GM19468 (cell line): ENCODE measurements around the gene ANKRD49.
A peak's percentile ranks its signal among the peaks of the same experiment; 100 is the strongest.
"Not testable (repeated sequence)": the region's sequence is repeated elsewhere in the genome, so short reads cannot be mapped to it uniquely, and the experiment has no call there.

ENCODE experiments used
- ATAC-seq: cut with Tn5 transposase; IDR thresholded peaks from one replicate; pipeline ENCODE4 v1.9.1; 2021; ENCODE audit warnings: mild to moderate bottlenecking, moderate library complexity, moderate number of reproducible peaks; ENCODE audit not compliant: unreplicated experiment; ENCODE audit errors: extremely low read depth

Gene ANKRD49

DNA sequence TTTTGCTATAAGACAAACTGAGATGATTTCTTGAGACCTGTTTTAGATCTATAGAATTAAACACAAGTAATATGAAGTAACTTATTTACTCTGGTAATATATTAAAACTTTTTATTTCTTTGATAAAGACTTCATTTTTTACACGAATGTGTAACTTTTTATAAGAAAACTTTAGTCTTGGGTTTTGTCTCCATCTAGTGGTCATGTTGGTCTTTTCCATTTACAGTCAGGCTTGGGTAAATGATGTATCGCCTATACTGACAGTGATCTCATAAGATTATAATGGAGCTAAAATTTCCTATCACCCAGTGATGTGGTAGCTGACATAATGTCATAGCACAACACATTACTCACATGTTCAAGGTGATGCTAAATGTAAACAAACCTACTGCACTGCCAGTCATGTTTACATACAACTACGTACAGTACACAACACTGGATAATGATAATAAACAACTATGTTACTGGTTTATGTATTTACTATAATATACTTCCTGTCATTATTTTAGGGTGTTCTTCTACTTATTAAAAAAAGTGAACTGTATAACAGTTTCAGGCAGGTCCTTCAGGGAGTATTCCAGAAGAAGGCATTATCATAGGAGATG, 11.0 kb downstream of the ANKRD49 start:
- ATAC-seq: no peak

DNA sequence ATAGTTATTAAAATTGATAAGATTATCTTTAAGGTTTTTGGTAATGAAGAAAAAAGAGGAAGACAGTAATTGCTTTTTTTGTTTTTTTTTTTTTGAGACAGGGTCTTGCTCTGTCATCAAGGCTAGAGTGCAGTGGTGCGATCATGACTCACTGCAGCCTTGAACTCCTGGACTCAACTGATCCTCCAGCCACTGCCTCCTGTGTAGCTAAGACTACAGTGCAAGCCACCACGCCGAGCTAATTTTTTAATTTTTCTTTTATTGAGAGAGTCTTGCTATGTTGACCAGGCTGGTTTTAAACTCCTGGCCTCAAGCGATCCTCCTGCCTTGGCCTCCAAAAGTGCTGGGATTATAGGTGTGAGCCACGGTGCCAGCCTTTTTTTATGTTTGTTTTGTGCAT, 12.7 kb downstream of the ANKRD49 start:
- ATAC-seq: not testable (repeated sequence)

DNA sequence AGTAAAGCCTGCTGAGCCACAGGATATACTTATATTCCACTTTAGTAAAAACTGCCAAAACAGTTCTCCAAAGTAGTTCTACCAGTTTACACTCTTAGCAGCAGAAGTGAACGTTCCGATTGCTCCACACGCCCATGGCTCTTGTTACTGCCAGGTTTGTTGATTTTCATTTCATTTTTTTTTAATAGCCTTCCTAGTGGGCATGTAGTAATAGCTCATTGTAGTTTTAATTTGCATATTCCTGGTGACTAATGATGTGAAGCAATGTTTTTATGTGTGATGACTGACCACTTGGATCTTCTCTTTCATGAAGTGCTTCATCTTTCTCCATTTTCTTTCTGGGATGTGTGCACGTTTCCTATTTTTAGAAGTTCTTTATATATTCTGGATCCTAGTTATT, 13.7 kb downstream of the ANKRD49 start:
- no peak for ATAC-seq

DNA sequence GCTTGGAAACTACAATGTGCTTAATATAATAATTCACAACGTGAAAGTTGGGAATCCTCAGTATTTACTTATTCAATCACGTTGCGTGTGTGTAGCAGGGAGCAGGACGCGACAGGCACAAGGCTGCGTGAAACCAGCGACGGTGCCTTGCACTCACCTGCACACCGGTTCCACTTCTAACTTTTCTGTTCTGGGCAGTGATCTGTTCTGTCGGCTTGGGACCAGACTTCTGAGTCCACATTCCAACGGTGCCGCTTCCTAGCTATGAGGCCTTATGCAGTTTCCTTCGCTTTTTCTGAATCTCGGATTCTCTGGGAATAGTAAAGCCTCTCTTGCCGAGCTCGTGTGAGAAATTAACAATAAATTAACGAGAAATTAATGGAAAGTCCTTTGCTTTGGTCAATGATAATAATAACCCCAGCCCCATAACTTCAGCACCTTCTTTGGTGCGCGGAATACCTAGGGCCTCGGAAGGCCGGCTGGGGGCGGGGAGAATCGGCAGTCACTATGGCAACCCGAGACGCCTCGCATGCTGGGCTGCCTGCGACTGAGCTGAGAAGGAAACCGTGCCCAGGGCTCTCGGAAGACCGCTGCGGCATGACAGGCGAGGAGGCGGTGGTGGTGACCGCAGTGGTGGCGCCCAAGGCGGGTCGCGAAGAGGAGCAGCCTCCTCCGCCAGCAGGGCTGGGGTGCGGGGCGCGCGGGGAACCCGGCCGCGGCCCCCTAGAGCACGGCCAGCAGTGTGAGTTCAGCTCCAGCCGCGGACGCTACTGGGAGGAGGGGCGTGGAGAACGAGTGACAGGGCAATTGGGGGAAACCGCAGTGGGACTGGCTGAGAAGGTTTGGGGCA, 18.4 kb downstream of the ANKRD49 start, which contains the start of gene C11orf97:
C11orf97 (plus strand) TSS at position 530 of the 850 bp plus-strand sequence; CDS start at position 598, 68 bp downstream.
- peak; percentile 61 for ATAC-seq

DNA sequence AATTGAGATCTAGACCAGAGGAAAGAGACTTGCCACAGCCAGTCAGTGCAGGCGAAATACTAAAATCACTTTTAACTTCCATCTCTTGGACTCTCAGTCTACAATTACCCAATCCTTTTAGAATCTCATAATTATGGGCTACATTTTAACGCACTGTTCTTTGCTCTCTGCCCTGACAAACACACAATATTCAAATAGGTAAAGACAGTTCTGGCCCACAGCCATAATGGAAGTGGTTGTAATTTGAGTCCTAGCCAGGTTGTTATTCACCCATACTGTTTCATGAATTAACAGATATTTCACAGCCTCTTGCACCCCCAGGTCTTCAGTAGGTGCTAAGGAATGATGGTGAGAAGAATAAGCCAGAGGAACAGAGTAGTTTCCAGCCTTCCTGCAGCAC, 19.3 kb downstream of the ANKRD49 start:
- no peak for ATAC-seq

DNA sequence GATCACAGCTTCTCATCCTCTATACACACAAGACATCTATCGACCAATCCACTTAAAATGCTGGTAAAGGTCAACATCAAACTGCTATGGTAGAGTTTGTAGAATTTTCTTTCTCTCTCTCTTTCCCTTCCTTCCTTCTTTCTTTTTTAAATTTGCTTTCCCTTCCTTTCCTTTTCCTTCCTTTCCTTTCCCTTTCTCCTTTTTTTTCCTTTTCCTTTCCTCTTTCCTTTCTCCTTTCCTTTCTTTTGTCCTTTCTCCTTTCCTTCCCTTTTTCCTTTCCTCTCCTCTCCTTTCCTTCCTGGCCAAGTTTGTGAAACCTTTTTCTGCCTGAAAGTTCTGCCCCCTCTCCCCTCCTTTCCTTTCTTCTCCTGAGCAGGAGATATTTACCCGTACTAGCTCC, 21.6 kb downstream of the ANKRD49 start:
- no peak for ATAC-seq

DNA sequence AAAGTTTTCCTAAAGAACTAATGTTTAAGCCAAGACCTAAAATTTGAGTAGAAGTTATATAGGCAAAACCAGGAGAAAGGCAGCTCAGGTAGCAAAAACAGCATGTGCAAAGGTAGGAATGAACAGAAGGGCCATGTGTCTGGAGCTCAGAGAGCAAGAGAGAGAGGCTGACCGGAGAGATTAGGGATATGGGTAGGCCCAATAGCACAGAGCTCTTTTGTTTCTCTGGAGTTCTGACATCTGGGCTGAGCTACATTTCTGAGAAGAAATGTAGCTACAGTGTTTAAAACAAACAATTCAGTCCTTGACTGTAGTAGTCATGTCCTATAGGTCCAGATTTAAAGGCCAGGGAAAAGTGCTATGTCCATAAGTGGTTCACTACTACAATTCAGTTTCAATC, 22.9 kb downstream of the ANKRD49 start:
- ATAC-seq: no peak

DNA sequence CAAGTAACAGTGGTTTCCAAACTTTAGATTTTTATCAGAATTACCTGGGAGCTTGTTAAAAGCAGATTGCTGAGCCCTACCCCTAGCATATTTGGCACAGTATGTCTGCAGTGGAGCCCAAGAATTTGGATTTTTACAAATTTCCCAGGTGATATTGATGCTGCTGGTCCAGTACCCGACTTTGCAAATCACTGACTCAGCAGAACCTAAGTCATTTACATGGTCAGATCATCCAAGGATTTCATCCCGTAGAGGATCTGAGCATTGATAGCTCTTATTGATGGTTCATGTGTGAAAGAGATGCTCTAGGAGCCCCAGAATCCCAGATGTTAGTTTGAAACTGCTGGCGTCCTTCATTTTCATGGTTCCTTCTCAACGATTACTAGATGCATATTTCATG, 24.5 kb downstream of the ANKRD49 start:
- ATAC-seq: no peak

DNA sequence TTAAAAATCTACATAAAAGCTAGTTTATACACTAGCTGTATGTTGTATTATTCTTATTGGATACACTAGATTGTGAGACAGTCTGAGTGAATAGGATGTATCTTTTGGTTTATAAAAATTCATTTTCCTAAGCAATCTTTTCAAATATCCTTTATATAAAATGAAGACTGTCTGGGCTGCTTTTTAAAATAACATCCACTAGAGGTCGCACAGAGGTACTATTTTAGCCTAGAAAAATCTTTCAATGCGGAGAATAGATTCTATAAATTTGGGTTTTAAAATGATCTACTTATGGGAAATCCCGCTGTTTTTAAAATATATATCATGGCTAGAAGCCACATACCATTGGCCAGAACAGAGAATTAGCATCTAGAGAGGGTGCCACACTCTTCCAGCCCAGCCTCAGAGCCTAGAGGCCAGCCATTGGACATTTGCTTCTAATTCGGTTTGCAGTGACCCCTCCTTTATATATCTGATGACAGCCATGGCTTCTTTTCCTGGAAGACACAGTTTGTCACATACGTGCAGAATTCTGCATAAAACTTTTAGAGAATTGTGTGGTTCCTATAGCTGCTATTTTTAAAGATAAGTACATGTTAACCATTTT, 25.8 kb downstream of the ANKRD49 start:
- ATAC-seq: no peak

DNA sequence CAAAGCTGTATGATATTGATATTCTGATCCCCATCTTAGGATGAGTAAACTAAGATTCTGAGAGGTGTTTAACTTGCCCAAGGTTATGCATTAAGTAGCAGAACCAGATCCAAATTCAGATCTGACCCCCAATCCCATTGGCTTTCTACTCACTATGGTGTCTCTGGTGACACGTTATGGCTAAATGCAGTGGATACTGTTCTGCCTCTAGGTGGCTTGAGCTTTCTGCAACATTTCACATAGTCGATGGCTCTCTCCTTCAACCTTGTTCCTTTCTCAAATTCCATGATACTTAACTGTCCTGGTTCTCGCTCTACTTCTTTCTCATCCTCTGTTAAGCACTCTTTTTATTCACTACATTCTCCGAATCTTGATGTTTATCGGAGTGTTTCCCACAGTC, 27.9 kb downstream of the ANKRD49 start:
- ATAC-seq: peak; percentile 35

DNA sequence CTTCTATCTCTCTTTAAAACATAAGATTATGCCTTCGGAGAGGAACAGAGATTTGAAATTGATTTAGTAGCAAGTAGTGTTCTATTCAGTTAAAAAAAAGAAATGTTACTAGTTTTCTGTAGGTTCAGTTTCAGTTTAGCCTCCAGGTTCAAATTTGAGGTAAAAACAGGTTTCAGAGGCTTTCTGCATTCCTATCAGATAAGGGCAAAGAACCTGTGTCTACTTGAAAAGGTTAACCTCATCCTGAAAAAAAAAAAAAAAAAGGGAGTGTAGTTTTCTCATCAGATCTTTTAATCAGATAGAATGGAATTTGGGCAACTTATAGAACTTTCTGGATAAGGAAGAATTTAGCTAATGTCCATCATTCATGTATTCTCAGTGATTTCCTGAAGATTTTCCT, 30.6 kb downstream of the ANKRD49 start:
- ATAC-seq: no peak

DNA sequence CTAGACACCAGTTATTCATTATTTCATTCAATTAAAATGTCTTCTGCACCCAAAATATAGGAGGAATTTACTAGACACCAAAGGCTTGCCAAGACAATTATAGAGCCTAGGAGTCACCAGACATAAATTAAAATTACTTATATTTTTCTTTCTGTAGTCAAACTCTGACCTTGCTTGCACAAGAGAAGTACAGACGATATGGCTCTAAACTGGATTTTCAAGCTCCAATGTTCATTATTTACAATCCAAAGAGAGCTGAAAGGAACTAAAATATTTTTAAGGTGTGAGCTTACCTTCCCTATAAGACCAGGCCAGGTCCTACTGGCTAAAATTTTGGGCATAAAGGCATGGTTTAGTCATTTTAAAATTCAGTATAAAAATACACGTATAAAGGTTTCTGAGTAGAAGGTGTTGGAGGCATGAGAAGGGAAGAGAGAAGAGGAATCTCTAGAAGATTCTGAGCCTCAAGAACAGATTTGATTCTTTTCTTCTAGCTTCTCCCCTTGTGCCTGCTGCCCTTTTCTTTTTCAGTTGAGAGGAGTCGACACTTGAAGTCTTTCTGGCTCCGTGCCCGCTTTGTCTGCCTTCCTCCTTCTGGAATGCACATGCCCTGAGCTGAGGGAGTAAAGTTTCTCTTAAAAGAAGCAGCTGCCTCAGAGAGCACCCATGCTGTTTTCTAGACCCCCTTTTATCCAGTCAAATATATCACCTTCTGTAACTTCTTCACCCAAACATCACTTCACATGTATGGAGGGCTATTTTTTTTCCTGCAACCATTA, 32.0 kb downstream of the ANKRD49 start:
- no peak for ATAC-seq

DNA sequence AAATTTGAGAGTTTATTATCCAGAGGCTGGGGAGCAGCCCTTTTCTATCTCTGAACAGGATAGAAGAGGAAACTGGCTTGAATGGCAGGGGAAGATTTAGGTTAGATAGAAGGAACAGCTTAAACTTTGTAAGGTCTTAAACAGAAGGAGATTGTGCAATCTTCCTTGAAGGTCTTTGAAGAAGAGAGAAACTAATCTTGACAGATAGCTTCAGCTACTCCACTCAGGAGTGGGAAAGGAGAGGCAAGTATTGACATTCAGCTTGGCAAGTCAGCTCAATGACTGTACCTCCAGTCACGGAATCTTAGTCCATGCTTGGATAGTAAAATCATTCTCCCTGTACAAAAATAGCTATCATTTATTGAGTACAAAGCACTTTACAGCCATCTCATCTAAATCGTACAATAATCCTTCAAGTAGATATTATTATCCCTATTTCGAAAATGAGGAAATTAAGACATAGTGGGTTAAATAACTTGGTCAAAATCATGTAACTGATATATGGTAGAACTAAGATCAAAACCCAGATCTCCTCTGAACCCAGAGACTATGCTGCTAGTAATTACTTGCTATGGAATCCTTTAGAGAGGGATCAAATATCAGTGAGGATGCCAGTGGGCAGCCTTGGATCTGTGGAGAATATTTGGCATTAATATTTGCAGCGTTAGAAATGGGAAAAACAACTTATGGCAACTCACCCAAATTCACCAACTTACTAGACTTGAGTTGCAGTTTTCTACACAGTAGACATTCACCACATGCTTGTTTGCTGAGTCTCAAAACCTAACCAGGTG, 33.1 kb downstream of the ANKRD49 start:
- no peak for ATAC-seq

DNA sequence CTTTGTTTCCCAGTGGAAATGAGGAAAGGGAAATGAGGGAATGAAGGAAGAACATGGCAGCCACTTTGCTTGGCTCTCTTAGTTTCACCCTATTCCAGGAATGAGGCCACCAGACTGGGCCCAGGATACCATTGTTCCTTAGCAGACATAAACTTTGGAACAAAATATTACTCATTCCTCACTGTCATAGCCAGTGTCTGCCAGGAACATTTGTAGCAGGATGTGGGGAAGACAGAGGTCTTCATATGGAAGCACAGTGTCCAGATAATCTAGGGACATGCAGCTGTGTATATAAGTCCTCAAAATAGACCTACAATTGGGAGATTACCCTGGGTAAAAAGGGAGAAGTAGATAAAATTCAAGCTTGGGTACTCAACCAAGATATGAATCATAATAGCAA, 34.8 kb downstream of the ANKRD49 start:
- ATAC-seq: no peak

DNA sequence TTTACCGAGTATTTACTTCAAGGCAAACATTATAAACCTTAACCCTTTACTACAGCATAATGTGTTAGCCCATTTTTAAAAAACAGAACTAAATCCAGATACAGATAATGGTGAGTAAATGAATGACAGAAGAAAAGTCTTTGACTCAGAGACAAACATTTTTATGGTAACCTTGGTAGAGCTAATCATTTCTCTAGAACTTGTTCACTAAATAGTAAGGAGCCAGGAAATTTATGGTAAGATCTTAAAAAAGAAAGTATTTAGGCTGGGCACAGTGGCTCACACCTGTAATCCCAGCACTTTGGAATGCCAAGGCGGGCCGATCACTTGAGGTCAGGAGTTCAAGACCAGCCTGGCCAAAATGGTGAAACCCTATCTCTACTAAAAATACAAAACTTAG, 38.4 kb downstream of the ANKRD49 start:
- no peak for ATAC-seq

DNA sequence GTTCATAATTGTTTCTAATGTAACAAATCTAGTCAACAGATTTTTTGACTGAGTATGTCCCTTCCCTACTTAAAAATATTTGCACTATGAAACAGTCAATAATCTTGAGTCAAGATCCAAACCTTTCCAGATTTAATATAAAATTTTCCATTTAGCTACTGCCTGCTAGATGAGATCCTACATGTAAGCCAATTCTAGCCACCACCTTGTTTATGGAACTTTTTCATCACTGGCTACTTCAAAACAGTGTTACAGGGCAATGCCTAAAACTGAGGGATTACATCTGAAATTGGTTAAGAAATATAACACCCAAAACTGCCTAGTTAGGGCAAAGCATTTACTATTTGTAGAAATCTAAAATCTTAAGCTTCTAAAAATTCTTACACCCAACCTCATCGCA, 39.4 kb downstream of the ANKRD49 start:
- no peak for ATAC-seq

DNA sequence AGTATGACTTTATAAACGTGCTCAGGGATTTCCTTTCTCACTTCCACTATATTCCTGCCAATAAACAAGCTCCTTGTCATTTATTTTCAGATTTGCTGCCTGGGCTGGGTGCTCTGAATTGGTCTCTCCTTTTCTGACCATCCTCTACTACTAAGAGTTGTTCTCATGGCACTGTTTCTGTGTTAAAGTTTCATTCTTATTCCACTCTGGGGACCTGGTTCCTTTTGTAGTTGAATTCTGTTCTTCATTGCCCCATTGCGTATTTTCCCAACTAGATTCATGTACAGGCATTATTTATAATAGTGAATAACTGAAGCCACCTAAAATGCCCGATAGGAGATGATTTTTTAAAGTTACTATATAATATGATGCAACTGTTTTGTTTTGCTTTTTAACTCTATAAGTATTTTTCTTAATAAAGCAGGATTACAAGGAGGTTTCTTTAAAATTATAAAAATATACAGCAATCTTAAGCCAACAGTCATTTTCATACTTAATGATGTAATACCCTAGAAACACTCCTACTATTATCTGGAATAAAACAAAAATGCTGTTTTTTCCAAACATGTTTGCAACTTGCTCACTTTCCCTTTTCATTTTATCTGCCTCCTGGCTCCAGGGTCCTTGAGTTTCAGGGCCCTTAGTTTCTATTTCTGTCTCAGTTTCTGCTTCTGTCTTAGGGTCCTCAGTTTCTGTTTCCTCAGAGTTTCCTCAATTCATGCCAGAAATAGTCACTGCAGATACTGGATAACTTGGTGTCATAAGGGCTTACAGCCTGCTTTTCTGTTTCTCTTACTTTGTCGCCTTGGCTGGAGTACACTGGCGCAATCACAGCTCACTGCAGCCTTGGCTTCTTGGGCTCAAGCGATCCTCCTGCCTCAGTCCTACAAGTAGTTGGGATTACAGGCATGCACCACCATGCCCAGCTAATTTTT, 40.2 kb downstream of the ANKRD49 start:
- ATAC-seq: no peak

DNA sequence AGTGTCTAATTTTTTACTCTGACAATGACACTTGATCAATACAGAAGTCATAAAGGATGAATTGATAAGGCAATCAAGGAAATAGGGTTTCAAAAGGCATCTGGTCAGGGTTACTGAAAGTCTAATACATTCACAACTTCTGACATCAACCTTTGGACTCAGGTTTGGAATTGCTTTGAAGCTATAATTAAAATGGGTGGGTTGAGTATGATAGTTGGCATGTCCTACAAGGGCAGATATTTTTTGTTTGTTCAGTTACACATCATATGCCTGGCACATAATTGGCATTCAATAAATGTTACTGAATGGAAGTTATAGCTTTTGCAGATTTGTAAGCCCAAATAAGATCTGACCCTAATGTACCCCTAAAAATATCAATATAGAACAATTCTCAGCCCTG, 42.6 kb downstream of the ANKRD49 start:
- no peak for ATAC-seq
